OCI-LY7 (cell line): Measurements from ENCODE around the gene UMPS. TPM values are rescaled to one million over a fixed set of nuclear protein-coding genes. Genes with fewer than 3 reads are reported as not detected.

Experiments used
- BruUV-seq: library from RNA; stranded (reverse); fragments of 400-500 nt; replicated peaks from 2 replicates; lab custom pipeline; 2021; lab: Mats Ljungman, UMichigan
- CTCF ChIA-PET: fragments of 300-600 bp; sonication (Branson Sonifier 250); formaldehyde crosslinking; loops from one replicate; lab custom pipeline; 2022; ENCODE audit warnings: antibody characterized with exemption; ENCODE audit not compliant: unreplicated experiment; lab: Charles Lee
- POLR2A ChIA-PET: fragments of 300-600 bp; sonication (Branson Sonifier 250); formaldehyde crosslinking; loops from one replicate; lab custom pipeline; 2022; ENCODE audit warnings: antibody characterized with exemption; lab: Charles Lee
- DNase-seq: peaks from one replicate; pipeline ENCODE4 v3.0.0-alpha.2; 2015; ENCODE audit warnings: low spot score
- H2AFZ ChIP-seq: fragments of 200-600 bp; sonication (generic), shearing (Covaris generic); 2 replicates; pipeline ENCODE4 v1.6.1; 2014; ENCODE audit warnings: mild to moderate bottlenecking, antibody characterized with exemption, low read length, moderate library complexity
- H3K27ac ChIP-seq: fragments of 200-600 bp; sonication (generic); 2 replicates; pipeline ENCODE4 v1.5.1; 2014; ENCODE audit warnings: mixed run types, low read depth, mild to moderate bottlenecking, moderate library complexity, low read length, inconsistent platforms; ENCODE audit not compliant: poor library complexity, severe bottlenecking
- H3K36me3 ChIP-seq: fragments of 200-600 bp; sonication (generic); 2 replicates; pipeline ENCODE4 v1.6.1; 2014; ENCODE audit warnings: mild to moderate bottlenecking, antibody characterized with exemption, low read length, moderate library complexity, mixed read lengths; ENCODE audit not compliant: insufficient read depth
- H3K4me1 ChIP-seq: fragments of 200-600 bp; sonication (generic); 2 replicates; pipeline ENCODE4 v1.5.1; 2014; ENCODE audit warnings: mild to moderate bottlenecking, low read length; ENCODE audit not compliant: insufficient read depth, poor library complexity, severe bottlenecking
- H3K4me2 ChIP-seq: fragments of 200-600 bp; sonication (generic); 2 replicates; pipeline ENCODE4 v1.6.1; 2014; ENCODE audit warnings: mild to moderate bottlenecking, low read length
- H3K4me3 ChIP-seq: fragments of 200-600 bp; sonication (generic); 2 replicates; pipeline ENCODE4 v1.5.1; 2014; ENCODE audit warnings: mild to moderate bottlenecking, low read depth, low read length; ENCODE audit not compliant: poor library complexity, severe bottlenecking
- H3K79me2 ChIP-seq: fragments of 200-600 bp; sonication (generic); 2 replicates; pipeline ENCODE4 v1.6.1; 2016; ENCODE audit warnings: low read depth, mild to moderate bottlenecking, low read length, moderate library complexity, mixed read lengths; ENCODE audit not compliant: insufficient read depth
- H3K9me2 ChIP-seq: fragments of 200-600 bp; sonication (generic); 2 replicates; pipeline ENCODE4 v1.6.1; 2016; ENCODE audit warnings: mild to moderate bottlenecking, low read length, mixed read lengths; ENCODE audit not compliant: insufficient read depth
- H3K9me3 ChIP-seq: fragments of 200-600 bp; sonication (generic); 2 replicates; pipeline ENCODE4 v1.6.1; 2014; ENCODE audit warnings: mild to moderate bottlenecking, mixed run types, low read length, mixed read lengths
- H4K20me1 ChIP-seq: fragments of 200-600 bp; sonication (generic); 2 replicates; pipeline ENCODE4 v1.6.1; 2014; ENCODE audit warnings: mild to moderate bottlenecking, antibody characterized with exemption, low read length, moderate library complexity, mixed read lengths; ENCODE audit not compliant: insufficient read depth
- EZH2phosphoT487 ChIP-seq: fragments of 200-600 bp; sonication (generic); IDR thresholded peaks from 2 replicates; pipeline ENCODE4 v1.6.1; 2018; ENCODE audit warnings: low read depth, borderline replicate concordance, mild to moderate bottlenecking, mixed run types, antibody characterized with exemption, low read length, moderate library complexity, mixed read lengths
- intact Hi-C: fragments of 100-400 bp; cut with micrococcal nuclease; formaldehyde crosslinking; loops from one replicate; pipeline ENCODE4 v1.10.0; 2022; ENCODE audit not compliant: unreplicated experiment
- total RNA-seq, 2 experiments: library from RNA; depleted of rRNA in 1 of 2; stranded (reverse); fragments of >200 nt in 1 of 2; shearing (Covaris generic) in 1 of 2; gene quantifications; 2 replicates each; pipeline ENCODE4 v1.2.3, GENCODE V29; 2014 to 2022
- TF ChIP-seq, protein P1 (sequence below): fragments of 200-600 bp; sonication (generic); conservative IDR thresholded peaks from 2 replicates; pipeline ENCODE4 v1.5.1; 2014; ENCODE audit warnings: mild to moderate bottlenecking, antibody characterized with exemption, low read length, moderate library complexity, mixed read lengths

UMPS gene
- total RNA-seq, 2 experiments from 2014 or later = 24.8 to 62.7 TPM

DNA sequence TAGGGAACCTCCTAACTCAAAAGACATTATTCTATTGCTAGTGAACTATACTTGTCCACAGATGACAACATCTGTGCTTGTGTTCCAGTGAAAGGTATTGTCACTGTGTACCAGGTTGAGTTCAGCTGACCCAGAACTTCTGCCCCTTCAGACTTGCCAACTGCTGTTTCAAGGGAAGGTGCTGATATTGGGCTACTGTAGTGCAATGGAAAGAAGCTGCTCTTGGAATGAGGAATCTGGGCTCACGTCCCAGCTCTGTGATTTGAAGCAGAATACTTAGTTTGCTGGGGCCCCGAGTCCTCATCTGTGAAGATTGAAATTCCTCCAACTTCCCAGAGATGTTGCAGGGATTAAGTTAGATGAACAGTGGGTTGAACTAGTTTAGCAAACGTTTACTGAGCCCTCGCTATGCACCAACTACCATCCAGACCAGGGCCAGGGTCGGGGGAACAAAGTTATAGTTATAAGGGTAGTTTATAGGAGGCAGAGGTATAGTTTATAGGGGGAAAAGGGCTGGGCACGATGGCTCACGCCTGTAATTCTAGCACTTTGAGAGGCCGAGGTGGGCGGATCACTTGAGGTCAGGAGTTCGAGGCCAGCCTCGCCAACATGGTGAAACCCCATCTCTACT is 15.9 kb upstream of the UMPS start:
- no peaks in the 10 kb centered on the region for H3K4me1 ChIP-seq
- H3K4me2 ChIP-seq = no peak overlapping the region
- no peak overlapping the region for H2AFZ ChIP-seq
- H3K79me2 ChIP-seq = no peaks in the 10 kb centered on the region
- CTCF ChIA-PET = no interaction called here
- H3K36me3 ChIP-seq = no peaks in the 10 kb centered on the region
- no peak overlapping the region for H3K27ac ChIP-seq
- no peak overlapping the region for H3K4me3 ChIP-seq
- no peaks in the 10 kb centered on the region for H3K9me3 ChIP-seq
- intact Hi-C loops = no loop called here
- no peak for DNase-seq
- TF ChIP-seq, protein P1, sequence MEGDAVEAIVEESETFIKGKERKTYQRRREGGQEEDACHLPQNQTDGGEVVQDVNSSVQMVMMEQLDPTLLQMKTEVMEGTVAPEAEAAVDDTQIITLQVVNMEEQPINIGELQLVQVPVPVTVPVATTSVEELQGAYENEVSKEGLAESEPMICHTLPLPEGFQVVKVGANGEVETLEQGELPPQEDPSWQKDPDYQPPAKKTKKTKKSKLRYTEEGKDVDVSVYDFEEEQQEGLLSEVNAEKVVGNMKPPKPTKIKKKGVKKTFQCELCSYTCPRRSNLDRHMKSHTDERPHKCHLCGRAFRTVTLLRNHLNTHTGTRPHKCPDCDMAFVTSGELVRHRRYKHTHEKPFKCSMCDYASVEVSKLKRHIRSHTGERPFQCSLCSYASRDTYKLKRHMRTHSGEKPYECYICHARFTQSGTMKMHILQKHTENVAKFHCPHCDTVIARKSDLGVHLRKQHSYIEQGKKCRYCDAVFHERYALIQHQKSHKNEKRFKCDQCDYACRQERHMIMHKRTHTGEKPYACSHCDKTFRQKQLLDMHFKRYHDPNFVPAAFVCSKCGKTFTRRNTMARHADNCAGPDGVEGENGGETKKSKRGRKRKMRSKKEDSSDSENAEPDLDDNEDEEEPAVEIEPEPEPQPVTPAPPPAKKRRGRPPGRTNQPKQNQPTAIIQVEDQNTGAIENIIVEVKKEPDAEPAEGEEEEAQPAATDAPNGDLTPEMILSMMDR = no peak
- H4K20me1 ChIP-seq = no peaks in the 10 kb centered on the region
- POLR2A ChIA-PET = no interaction called here
- H3K9me2 ChIP-seq = no peaks in the 10 kb centered on the region
- BruUV-seq = no TSS peak

DNA sequence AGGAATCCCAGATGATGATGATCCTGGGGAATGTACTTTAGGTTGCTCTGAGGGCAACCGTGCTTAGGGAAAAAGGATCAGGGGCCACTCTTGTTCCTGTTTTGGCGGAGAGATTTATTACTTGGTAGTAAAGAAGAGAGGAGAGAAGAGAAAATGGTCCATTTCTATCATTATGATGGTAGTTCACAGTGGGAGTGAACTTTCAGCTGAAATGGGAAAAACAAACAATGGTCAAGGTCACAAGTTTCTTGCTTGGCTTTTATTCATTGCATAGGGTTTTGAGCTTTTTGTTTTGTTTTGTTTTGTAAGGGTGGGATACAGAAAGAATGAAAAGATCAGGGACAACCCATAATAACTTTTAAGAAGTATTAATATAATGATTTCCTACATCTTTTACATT is 7.7 kb upstream of the UMPS start:
- Histone ChIP-seq H3K27ac (no peak overlapping the region), H3K36me3 (no peaks in the 10 kb centered on the region), H3K9me3 (no peaks in the 10 kb centered on the region), H3K4me1 (no peaks in the 10 kb centered on the region), H3K79me2 (no peaks in the 10 kb centered on the region), H3K9me2 (no peaks in the 10 kb centered on the region), H3K4me3 (no peak overlapping the region), H3K4me2 (no peak overlapping the region), H2AFZ (no peak overlapping the region), H4K20me1 (no peaks in the 10 kb centered on the region)
- ChIA-PET CTCF (no interaction called here), POLR2A (interaction anchor here (0.7 kb wide), 2 partner anchors 52 to 160 kb away, joined by 3 read pairs; no protein-coding TSS in a partner anchor)
- intact Hi-C loops = no loop called here
- DNase-seq = no peak
- no peak for TF ChIP-seq EZH2phosphoT487
- TF ChIP-seq, protein P1 = no peak
- no TSS peak for BruUV-seq

DNA sequence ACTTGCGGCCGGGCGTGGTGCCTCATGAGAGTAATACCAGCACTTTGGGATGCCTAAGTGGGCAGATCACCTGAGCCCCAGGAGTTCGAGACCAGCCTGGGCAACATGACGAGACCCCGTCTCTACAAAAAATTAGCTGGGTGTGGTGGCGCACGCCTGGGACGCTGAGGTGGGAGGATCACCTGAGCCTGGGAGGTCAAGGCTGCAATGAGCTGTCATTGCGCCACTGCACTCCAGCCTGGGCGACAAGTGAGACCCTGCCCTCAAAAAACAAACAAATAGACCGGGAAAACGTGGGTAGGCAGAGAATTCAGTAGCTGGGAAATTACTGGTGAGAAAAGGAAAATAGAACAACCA is 667 bp downstream of the UMPS start:
- Histone ChIP-seq H3K4me3 (peak overlapping the region; percentile 90), H3K4me2 (peak overlapping the region; percentile 97), H3K27ac (peak overlapping the region; percentile 43), H2AFZ (peak overlapping the region; percentile 95; the same call in 1 of the 2 replicates), H3K79me2 (peaks cover 51% of the 10 kb centered on the region), H3K9me2 (no peaks in the 10 kb centered on the region), H3K36me3 (peaks cover 42% of the 10 kb centered on the region), H3K9me3 (no peaks in the 10 kb centered on the region), H3K4me1 (peaks cover 26% of the 10 kb centered on the region), H4K20me1 (peaks cover 16% of the 10 kb centered on the region; the same call in 1 of the 2 replicates)
- TF ChIP-seq, protein P1 = no peak
- no peak for TF ChIP-seq EZH2phosphoT487
- TSS peak; percentile 52 for BruUV-seq
- POLR2A ChIA-PET = interaction anchor here (0.5 to 2.2 kb wide), 3 partner anchors 8 to 784 kb away, joined by 3 to 8 read pairs (median 3); no protein-coding TSS in a partner anchor
- DNase-seq = no peak
- CTCF ChIA-PET = no interaction called here
- intact Hi-C loops = loop anchor here (10.0 kb wide), 1 partner anchor 864 kb away; the partner anchor contains the start of gene OSBPL11
